Activated CD4-positive, alpha-beta memory T cell treated with anti-CD3 and anti-CD28 coated beads for 36 hours (primary cell): ENCODE measurements around the gene SMAD3. TPM values are rescaled to one million over a fixed set of nuclear protein-coding genes. Genes with fewer than 3 reads are reported as not detected.
"Not testable (repeated sequence)": the region's sequence is repeated elsewhere in the genome, so short reads cannot be mapped to it uniquely, and the experiment has no call there.

Experiments
- CTCF ChIA-PET: fragments of 350-600 bp; sonication (Branson Sonifier 250); formaldehyde crosslinking; loops from one replicate; lab custom pipeline; 2021; ENCODE audit warnings: antibody characterized with exemption, inconsistent platforms; lab: Charles Lee
- POLR2A ChIA-PET: fragments of 350-600 bp; sonication (Branson Sonifier 250); formaldehyde crosslinking; loops from one replicate; lab custom pipeline; 2021; ENCODE audit warnings: antibody characterized with exemption; lab: Charles Lee
- DNase-seq: peaks from one replicate; pipeline ENCODE4 v3.0.0-alpha.2; 2020
- H3K27ac Mint-ChIP-seq: one replicate; pipeline ENCODE4 v1.8.0; 2021; ENCODE audit warnings: mixed read lengths
- H3K27me3 Mint-ChIP-seq: one replicate; pipeline ENCODE4 v1.8.0; 2021; ENCODE audit warnings: mixed read lengths
- H3K36me3 Mint-ChIP-seq: one replicate; pipeline ENCODE4 v1.8.0; 2021; ENCODE audit warnings: mixed read lengths
- H3K4me1 Mint-ChIP-seq: one replicate; pipeline ENCODE4 v1.8.0; 2021; ENCODE audit warnings: low read depth, mixed read lengths
- H3K4me3 Mint-ChIP-seq: one replicate; pipeline ENCODE4 v1.8.0; 2021; ENCODE audit warnings: mild to moderate bottlenecking, mixed read lengths
- H3K9me3 Mint-ChIP-seq: one replicate; pipeline ENCODE4 v1.8.0; 2021; ENCODE audit warnings: mixed read lengths
- intact Hi-C: fragments of 100-400 bp; cut with micrococcal nuclease; formaldehyde crosslinking; loops from one replicate; pipeline ENCODE4 v1.15.1; 2023
- total RNA-seq, 2 experiments: library from RNA; stranded (reverse); gene quantifications; one replicate each; pipeline ENCODE4 v1.2.3, GENCODE V29; 2021

Gene SMAD3
- total RNA-seq, 2 experiments from 2014 or later = 50.2 to 50.5 TPM

DNA sequence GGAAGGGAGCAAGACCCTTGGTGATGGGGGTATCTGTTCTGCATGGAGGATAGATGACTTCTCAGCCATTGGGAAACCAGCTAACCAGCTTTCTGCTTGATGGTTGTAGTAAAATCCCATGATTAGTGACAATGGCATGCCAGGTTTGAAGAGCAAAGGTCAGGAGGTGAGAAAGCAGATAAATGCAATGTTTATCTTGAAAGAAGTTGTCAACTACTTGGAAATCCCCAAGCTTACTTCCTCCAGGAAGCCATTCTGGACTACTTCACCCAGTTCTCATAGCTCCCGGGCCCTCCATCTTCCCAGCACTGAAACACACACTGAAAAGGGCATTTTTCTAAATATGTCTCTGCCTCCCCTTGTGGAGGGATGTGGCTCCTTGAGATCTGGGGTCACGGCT lies 51.3 kb downstream of the SMAD3 start:
- Mint-ChIP-seq H3K4me1 (peaks cover 90% of the 10 kb centered on the region), H3K4me3 (no peak overlapping the region), H3K27ac (peak overlapping the region; percentile 95), H3K36me3 (peaks cover 11% of the 10 kb centered on the region), H3K27me3 (no peaks in the 10 kb centered on the region), H3K9me3 (peaks cover under 1% of the 10 kb centered on the region)
- ChIA-PET POLR2A (interaction anchor here (0.8 to 5.2 kb wide), 6 partner anchors 12 to 58 kb away, joined by 3 to 40 read pairs (median 4); no protein-coding TSS in a partner anchor), CTCF (interaction anchor here (1.0 to 2.1 kb wide), 6 partner anchors 10 to 48 kb away, joined by 3 to 7 read pairs (median 4); no protein-coding TSS in a partner anchor)
- intact Hi-C loops = loop anchor here (1.0 to 5.0 kb wide), 3 partner anchors 11 to 49 kb away; partner anchors contain the start of gene SMAD3
- DNase-seq = no peak

GRCh38 chr15:67117370-67117769 lies 52.0 kb downstream of the SMAD3 start:
- Mint-ChIP-seq H3K4me3 (no peak overlapping the region), H3K27me3 (no peaks in the 10 kb centered on the region), H3K27ac (peak overlapping the region; percentile 95), H3K36me3 (peaks cover 11% of the 10 kb centered on the region), H3K9me3 (no peaks in the 10 kb centered on the region), H3K4me1 (peaks cover 96% of the 10 kb centered on the region)
- intact Hi-C loops = loop anchor here (1.0 to 5.0 kb wide), 3 partner anchors 10 to 50 kb away; partner anchors contain the start of gene SMAD3
- CTCF ChIA-PET = interaction anchor here (1.0 to 2.1 kb wide), 4 partner anchors 11 to 49 kb away, joined by 3 to 7 read pairs (median 4); no protein-coding TSS in a partner anchor
- no peak for DNase-seq
- POLR2A ChIA-PET = interaction anchor here (0.8 to 5.2 kb wide), 5 partner anchors 15 to 58 kb away, joined by 3 to 40 read pairs (median 4); no protein-coding TSS in a partner anchor

GRCh38 chr15:67118808-67119207 lies 53.4 kb downstream of the SMAD3 start:
- Mint-ChIP-seq H3K27ac (peak overlapping the region; percentile 95), H3K36me3 (peaks cover 8% of the 10 kb centered on the region), H3K4me1 (peaks cover 92% of the 10 kb centered on the region), H3K4me3 (no peak overlapping the region), H3K9me3 (no peaks in the 10 kb centered on the region), H3K27me3 (no peaks in the 10 kb centered on the region)
- intact Hi-C loops = loop anchor here (5.0 kb wide), 2 partner anchors 37 to 52 kb away; partner anchors contain the start of gene SMAD3
- no peak for DNase-seq
- CTCF ChIA-PET = interaction anchor here (0.9 kb wide), 1 partner anchor 16 kb away, joined by 3 read pairs; no protein-coding TSS in a partner anchor
- POLR2A ChIA-PET = interaction anchor here (0.9 to 1.0 kb wide), 2 partner anchors 16 to 33 kb away, joined by 3 to 8 read pairs; no protein-coding TSS in a partner anchor

- Mint-ChIP-seq H3K27me3 (no peaks in the 10 kb centered on the region), H3K36me3 (peaks cover 8% of the 10 kb centered on the region), H3K9me3 (no peaks in the 10 kb centered on the region), H3K4me1 (peaks cover 92% of the 10 kb centered on the region), H3K27ac (peak overlapping the region; percentile 95), H3K4me3 (no peak overlapping the region)
- intact Hi-C loops = loop anchor here (5.0 kb wide), 2 partner anchors 37 to 52 kb away; partner anchors contain the start of gene SMAD3
- no peak for DNase-seq
- POLR2A ChIA-PET = interaction anchor here (0.8 to 3.4 kb wide), 5 partner anchors 15 to 44 kb away, joined by 3 to 26 read pairs (median 3); no protein-coding TSS in a partner anchor
- CTCF ChIA-PET = interaction anchor here (0.9 kb wide), 1 partner anchor 17 kb away, joined by 3 read pairs; no protein-coding TSS in a partner anchor
Observed at GRCh38 chr15:67119238-67119846, 53.9 kb downstream of the SMAD3 start.

DNA sequence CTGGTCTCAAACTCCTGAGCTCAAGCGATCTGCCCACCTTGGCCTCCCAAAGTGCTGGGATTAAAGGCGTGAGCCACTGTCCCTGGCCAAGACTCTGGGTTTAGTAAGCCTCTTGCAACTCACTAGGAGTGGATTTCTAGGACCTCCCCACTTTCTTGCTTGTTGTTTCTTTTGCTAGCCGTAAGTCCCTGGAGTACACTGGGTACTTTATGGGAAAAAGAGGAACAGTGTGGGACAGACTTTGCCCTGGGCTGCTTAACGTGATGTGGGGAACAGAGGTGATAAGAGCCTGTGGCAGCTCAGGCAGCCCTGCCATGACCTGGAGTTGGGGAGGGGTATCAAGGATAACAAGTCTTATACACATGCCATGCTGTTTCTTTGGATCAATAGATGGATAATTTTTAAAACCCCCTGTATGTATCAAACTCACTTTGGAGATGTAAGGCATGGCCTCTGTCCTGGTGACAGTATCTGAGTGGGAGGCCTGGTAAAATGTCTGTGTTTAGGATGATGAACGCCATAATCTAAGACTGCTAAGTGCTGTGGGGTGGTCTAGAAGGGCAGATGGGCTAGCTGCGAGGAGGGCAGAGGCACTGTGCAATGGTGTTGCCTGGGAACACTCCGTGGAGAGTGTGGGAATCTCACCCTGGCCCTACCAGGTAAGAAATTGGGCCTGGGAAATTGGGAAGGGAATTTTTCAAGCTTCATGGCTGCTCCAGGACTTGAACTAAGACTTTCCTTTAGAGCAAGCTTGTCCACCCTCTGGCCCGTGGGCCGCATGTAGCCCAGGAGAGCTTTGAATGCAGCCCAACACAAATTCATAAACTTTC lies 54.8 kb downstream of the SMAD3 start:
- no peak for DNase-seq
- ChIA-PET POLR2A (interaction anchor here (0.6 to 3.4 kb wide), 18 partner anchors 12 to 772 kb away, joined by 3 to 26 read pairs (median 4); no protein-coding TSS in a partner anchor), CTCF (interaction anchor here (0.6 to 1.9 kb wide), 6 partner anchors 14 to 184 kb away, joined by 3 to 8 read pairs (median 3); no protein-coding TSS in a partner anchor)
- intact Hi-C loops = loop anchor here (2.0 kb wide), 1 partner anchor 121 kb away; no protein-coding TSS in a partner anchor
- Mint-ChIP-seq H3K27me3 (no peaks in the 10 kb centered on the region), H3K9me3 (no peaks in the 10 kb centered on the region), H3K4me3 (peak overlapping the region; percentile 75), H3K27ac (peak overlapping the region; percentile 95), H3K4me1 (peaks cover 90% of the 10 kb centered on the region), H3K36me3 (peaks cover 8% of the 10 kb centered on the region)

DNA sequence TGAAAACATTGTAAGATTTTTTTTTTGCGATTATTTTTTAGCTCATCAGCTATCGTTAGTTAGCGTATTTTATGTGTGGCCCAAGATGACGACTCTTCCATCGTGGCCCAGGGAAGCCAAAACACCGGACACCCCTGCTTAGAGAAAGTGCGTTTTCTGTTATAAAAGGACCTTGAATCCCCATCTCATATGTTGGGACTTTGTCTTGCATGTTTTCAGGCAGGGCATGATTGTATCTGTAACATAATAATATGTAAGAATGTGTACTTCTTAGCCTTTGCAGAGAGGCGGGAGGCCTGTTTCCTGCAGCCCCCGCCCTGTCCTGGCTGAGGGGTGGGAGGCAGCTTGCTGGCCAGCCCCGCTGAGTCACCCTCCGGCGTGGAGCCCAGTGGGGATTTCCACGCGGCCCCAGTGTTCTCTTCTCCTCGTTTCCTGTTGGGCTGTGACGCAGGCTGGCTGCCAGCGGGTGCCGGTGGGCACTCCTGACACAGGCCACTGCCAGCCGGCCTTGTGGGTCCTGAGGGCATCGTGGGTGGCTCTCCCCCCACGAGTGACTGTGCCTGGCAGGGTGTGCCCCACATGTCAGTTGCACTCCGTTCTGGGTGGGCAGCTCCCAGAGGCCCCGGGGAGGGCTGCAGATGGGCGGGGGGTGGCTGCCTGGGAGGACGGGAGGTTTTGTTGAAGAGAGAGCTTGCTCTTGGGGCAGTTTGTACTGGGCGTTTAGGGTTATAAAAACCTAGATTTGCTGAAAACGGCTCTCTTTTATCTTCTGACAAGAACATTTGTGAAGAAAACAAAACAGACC lies 55.6 kb downstream of the SMAD3 start:
- H3K4me1 Mint-ChIP-seq = peaks cover 89% of the 10 kb centered on the region
- peak overlapping the region; percentile 95 for H3K27ac Mint-ChIP-seq

GRCh38 chr15:67121644-67122605 lies 56.5 kb downstream of the SMAD3 start:
- peaks cover 87% of the 10 kb centered on the region for H3K4me1 Mint-ChIP-seq
- ChIA-PET CTCF (interaction anchor here (0.7 to 1.9 kb wide), 6 partner anchors 13 to 119 kb away, joined by 3 to 8 read pairs (median 4); no protein-coding TSS in a partner anchor), POLR2A (interaction anchor here (0.7 to 3.4 kb wide), 15 partner anchors 8 to 118 kb away, joined by 3 to 26 read pairs (median 4); no protein-coding TSS in a partner anchor)
- no peaks in the 10 kb centered on the region for H3K27me3 Mint-ChIP-seq
- peak overlapping the region; percentile 75 for H3K4me3 Mint-ChIP-seq
- H3K36me3 Mint-ChIP-seq = peaks cover 8% of the 10 kb centered on the region
- intact Hi-C loops = loop anchor here (1.0 to 2.0 kb wide), 2 partner anchors 12 to 119 kb away; no protein-coding TSS in a partner anchor
- H3K9me3 Mint-ChIP-seq = no peaks in the 10 kb centered on the region
- no peak for DNase-seq
- peak overlapping the region; percentile 95 for H3K27ac Mint-ChIP-seq

More for the DNA sequence above, 55.6 kb downstream of the SMAD3 start:
- intact Hi-C loops = loop anchor here (1.0 to 2.0 kb wide), 2 partner anchors 13 to 120 kb away; no protein-coding TSS in a partner anchor
- H3K4me3 Mint-ChIP-seq = peak overlapping the region; percentile 75
- peaks cover 8% of the 10 kb centered on the region for H3K36me3 Mint-ChIP-seq
- no peaks in the 10 kb centered on the region for H3K27me3 Mint-ChIP-seq
- DNase-seq = peak; percentile 95
- ChIA-PET POLR2A (interaction anchor here (0.6 to 3.4 kb wide), 19 partner anchors 9 to 773 kb away, joined by 3 to 26 read pairs (median 4); no protein-coding TSS in a partner anchor), CTCF (interaction anchor here (0.6 to 1.9 kb wide), 7 partner anchors 14 to 183 kb away, joined by 3 to 8 read pairs (median 3); no protein-coding TSS in a partner anchor)
- H3K9me3 Mint-ChIP-seq = no peaks in the 10 kb centered on the region

DNA sequence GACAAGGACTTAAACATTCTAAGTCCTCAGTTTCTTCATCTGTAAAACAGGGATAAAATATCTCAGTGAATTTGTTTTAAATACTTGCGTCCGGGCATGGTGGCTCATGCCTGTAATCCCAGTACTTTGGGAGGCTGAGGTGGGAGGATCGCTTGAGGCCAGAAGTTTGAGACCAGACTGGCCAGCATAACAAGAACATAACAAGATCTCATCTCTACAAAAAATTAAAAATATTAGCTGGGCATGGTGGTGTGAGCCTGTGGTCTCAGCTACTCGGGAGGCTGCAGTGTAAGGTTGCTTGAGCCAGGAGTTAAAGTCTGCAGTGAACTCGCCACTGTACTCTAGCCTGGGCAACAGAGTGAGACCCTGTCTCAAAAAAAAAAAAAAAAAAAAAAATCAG lies 57.4 kb downstream of the SMAD3 start:
- H3K4me3 Mint-ChIP-seq, intact Hi-C loops, H3K27me3 Mint-ChIP-seq, H3K9me3 Mint-ChIP-seq, DNase-seq: not testable (repeated sequence)
- CTCF ChIA-PET = interaction anchor here (1.1 to 1.3 kb wide), 2 partner anchors 11 to 22 kb away, joined by 3 read pairs; no protein-coding TSS in a partner anchor
- Mint-ChIP-seq H3K27ac (peak overlapping the region; percentile 95), H3K4me1 (peaks cover 86% of the 10 kb centered on the region), H3K36me3 (peaks cover 12% of the 10 kb centered on the region)
- POLR2A ChIA-PET = interaction anchor here (1.0 to 3.4 kb wide), 3 partner anchors 11 to 22 kb away, joined by 3 to 26 read pairs (median 5); no protein-coding TSS in a partner anchor

DNA sequence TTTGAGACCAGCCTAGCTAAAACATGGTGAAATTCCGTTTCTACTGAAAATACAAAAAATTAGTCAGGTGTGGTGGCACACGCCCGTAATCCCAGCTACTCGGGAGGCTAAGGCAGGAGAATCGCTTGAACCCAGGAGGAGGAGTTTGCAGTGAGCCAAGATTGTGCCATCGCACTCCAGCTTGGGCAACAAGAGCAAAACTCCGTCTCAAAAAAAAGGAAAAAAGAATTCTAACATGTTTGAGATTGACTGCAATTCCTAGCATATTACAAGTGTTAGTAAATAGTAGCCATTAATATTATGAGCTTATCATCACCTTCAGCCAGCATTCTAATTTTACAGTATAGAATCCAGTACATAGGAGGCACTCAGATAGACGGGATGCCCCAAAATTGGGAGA lies 57.9 kb downstream of the SMAD3 start:
- peaks cover 86% of the 10 kb centered on the region for H3K4me1 Mint-ChIP-seq
- ChIA-PET CTCF (interaction anchor here (0.6 to 1.3 kb wide), 5 partner anchors 11 to 689 kb away, joined by 3 to 6 read pairs (median 3); no protein-coding TSS in a partner anchor), POLR2A (interaction anchor here (1.0 to 1.6 kb wide), 2 partner anchors 22 kb away, joined by 3 read pairs; no protein-coding TSS in a partner anchor)
- H3K27ac Mint-ChIP-seq, DNase-seq, intact Hi-C loops, H3K27me3 Mint-ChIP-seq, H3K9me3 Mint-ChIP-seq, H3K4me3 Mint-ChIP-seq: not testable (repeated sequence)
- H3K36me3 Mint-ChIP-seq = peaks cover 14% of the 10 kb centered on the region
